Mesothelial cell of epicardium (in vitro differentiated cells): ENCODE measurements around the gene RBMS3. TPM values are rescaled to one million over a fixed set of nuclear protein-coding genes. Genes with fewer than 3 reads are reported as not detected.

ENCODE experiments used
- DNase-seq, 2 experiments: peaks; one replicate each; pipeline ENCODE4 v3.0.0; 2021; ENCODE audit warnings: low spot score in 2 of 2; ENCODE audit not compliant: unreplicated experiment in 2 of 2
- H3K27ac Mint-ChIP-seq: 2 replicates; pipeline ENCODE4 v1.8.0; 2021; ENCODE audit warnings: mixed read lengths
- H3K27me3 Mint-ChIP-seq: 2 replicates; pipeline ENCODE4 v1.8.0; 2021; ENCODE audit warnings: low read depth, mixed read lengths
- H3K36me3 Mint-ChIP-seq: 2 replicates; pipeline ENCODE4 v1.8.0; 2021; ENCODE audit warnings: mixed read lengths
- H3K4me1 Mint-ChIP-seq: 2 replicates; pipeline ENCODE4 v1.8.0; 2021; ENCODE audit warnings: mixed read lengths
- H3K4me3 Mint-ChIP-seq: 2 replicates; pipeline ENCODE4 v1.8.0; 2021; ENCODE audit warnings: mild to moderate bottlenecking, moderate library complexity, mixed read lengths
- H3K9me3 Mint-ChIP-seq: 2 replicates; pipeline ENCODE4 v1.8.0; 2021; ENCODE audit warnings: mixed read lengths
- total RNA-seq: library from RNA; stranded (reverse); gene quantifications from 3 replicates; pipeline ENCODE4 v1.2.1, GENCODE V29; 2021
- TF ChIP-seq, protein P1 (sequence below): fragments of 200-600 bp; sonication (generic); IDR thresholded peaks from one replicate; pipeline ENCODE4 v1.5.0; 2021; ENCODE audit warnings: antibody characterized with exemption; ENCODE audit not compliant: unreplicated experiment

Gene RBMS3
- total RNA-seq, 1 donor from 2014 or later, result 42.5 TPM

DNA sequence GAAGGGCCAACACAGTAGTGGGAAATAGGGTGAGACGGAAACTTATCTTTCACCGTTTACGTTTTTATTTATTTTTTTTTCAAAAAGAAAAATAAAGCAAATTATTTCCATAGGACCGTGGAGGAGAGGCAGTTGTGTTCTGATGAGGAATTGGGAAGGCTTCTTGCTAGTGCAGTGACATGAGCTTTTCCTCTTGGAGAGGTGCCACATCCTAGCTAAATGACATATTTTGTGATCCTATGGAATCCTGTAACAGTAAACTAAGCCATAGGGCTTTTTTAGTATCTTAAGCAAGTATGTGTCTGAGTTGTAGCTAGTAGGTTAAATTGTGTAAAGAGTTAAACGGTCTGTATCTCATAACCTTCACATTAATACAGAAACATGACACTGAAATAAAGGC, 609.9 kb downstream of the RBMS3 start:
- peaks cover 7% of the 10 kb centered on the region for H3K4me1 Mint-ChIP-seq

DNA sequence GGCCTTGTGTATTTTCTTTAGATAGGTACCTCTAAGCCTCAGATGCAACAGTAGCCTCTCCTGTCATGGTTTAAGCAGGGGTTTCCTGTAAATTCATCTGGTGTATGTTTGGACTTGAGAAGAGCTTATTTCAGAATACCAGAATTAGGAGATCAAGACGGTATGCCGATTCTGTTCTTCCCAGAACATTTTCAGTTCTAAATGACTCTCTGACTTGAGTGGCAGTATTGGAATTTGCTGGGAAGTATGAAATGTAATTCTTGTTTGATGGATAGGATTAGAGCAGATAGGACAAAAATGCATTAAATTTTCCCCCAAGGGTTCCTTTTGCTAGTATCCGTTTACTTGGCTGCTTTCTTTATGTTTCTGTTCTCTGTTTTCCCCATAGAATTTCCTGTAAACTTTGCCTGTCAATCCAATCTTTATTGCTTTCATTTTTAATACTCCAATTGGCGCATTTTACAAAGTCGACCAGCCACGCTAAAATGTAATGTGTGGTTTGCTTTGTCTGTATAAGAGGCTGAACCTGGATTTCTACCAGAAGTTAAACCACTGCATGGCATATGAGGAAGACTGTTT, 612.2 kb downstream of the RBMS3 start:
- no peak overlapping the region for H3K4me3 Mint-ChIP-seq
- H3K27ac Mint-ChIP-seq, result no peak overlapping the region
- no peak for DNase-seq
- peaks cover 7% of the 10 kb centered on the region for H3K4me1 Mint-ChIP-seq
- no peaks in the 10 kb centered on the region for H3K36me3 Mint-ChIP-seq
- H3K27me3 Mint-ChIP-seq, result no peaks in the 10 kb centered on the region
- TF ChIP-seq, protein P1, sequence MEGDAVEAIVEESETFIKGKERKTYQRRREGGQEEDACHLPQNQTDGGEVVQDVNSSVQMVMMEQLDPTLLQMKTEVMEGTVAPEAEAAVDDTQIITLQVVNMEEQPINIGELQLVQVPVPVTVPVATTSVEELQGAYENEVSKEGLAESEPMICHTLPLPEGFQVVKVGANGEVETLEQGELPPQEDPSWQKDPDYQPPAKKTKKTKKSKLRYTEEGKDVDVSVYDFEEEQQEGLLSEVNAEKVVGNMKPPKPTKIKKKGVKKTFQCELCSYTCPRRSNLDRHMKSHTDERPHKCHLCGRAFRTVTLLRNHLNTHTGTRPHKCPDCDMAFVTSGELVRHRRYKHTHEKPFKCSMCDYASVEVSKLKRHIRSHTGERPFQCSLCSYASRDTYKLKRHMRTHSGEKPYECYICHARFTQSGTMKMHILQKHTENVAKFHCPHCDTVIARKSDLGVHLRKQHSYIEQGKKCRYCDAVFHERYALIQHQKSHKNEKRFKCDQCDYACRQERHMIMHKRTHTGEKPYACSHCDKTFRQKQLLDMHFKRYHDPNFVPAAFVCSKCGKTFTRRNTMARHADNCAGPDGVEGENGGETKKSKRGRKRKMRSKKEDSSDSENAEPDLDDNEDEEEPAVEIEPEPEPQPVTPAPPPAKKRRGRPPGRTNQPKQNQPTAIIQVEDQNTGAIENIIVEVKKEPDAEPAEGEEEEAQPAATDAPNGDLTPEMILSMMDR, result no peak
- no peaks in the 10 kb centered on the region for H3K9me3 Mint-ChIP-seq

More for the DNA sequence above, 609.9 kb downstream of the RBMS3 start:
- Mint-ChIP-seq H3K9me3 (peaks cover 6% of the 10 kb centered on the region), H3K27me3 (no peaks in the 10 kb centered on the region), H3K4me3 (no peak overlapping the region), H3K27ac (no peak overlapping the region), H3K36me3 (peaks cover 3% of the 10 kb centered on the region)
- TF ChIP-seq, protein P1, result no peak
- no peak for DNase-seq

DNA sequence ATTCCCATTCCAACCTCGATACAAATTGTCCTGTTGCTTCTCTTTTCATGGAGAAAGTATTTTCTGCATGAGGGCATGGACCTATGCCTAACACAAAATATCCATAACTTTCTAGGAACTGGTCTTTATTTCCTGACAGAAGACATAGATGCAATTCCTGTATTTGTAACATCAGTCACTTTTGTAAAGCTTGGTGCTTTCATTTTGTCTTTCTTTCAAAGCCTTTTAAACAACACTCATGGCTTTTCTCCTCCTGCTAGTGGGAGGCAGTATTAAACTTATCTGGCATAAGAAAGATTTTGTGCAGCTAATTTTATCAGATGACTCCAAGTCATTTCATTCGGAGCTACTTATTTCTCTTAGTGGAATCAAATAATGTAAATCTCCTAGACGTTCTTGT, 616.0 kb downstream of the RBMS3 start:
- H3K36me3 Mint-ChIP-seq, result no peaks in the 10 kb centered on the region
- no peak for DNase-seq
- H3K27ac Mint-ChIP-seq, result no peak overlapping the region
- H3K9me3 Mint-ChIP-seq, result no peaks in the 10 kb centered on the region
- TF ChIP-seq, protein P1, result no peak
- H3K4me3 Mint-ChIP-seq, result no peak overlapping the region
- H3K27me3 Mint-ChIP-seq, result no peaks in the 10 kb centered on the region
- peaks cover 16% of the 10 kb centered on the region for H3K4me1 Mint-ChIP-seq

DNA sequence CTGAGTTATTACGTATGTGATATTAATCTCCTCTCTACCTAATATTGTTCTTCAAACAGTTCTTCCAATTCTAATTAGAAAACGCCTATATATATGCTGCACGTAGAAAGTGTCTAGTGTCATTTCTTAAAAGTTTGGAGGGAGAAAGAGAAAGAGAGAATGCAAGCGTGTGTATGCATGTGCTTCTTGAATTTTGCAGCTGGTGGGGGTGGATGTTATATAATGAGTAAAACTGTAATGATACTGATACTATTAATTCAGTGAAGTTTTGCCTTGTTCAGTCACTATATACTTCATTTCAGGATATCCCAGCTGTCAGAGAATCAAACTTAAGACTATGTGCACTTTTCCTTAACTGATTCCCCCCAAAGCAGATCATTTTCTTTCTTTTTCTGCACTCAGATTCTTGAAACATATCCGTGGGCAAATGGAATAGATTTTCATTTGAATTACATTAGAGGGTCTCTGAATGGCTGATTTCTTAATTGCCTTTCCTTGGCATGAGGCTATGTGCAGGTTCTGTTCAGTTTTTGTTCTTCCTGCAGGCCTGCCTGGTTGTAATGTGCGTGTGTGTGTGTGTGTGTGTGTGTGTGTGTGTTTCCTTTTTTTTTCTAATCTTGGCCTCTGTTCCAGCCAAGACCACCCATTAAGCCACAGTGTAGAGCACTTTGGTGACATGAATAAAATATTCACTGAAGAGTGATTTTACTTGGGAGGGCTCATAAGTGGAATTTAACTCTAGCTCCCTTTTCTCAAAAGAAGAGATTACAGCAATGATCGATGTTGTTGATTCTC, 617.5 kb downstream of the RBMS3 start:
- Mint-ChIP-seq H3K27me3 (no peaks in the 10 kb centered on the region), H3K36me3 (no peaks in the 10 kb centered on the region), H3K27ac (no peak overlapping the region), H3K4me3 (no peak overlapping the region), H3K9me3 (no peaks in the 10 kb centered on the region), H3K4me1 (peaks cover 9% of the 10 kb centered on the region)
- TF ChIP-seq, protein P1, result no peak
- no peak for DNase-seq

DNA sequence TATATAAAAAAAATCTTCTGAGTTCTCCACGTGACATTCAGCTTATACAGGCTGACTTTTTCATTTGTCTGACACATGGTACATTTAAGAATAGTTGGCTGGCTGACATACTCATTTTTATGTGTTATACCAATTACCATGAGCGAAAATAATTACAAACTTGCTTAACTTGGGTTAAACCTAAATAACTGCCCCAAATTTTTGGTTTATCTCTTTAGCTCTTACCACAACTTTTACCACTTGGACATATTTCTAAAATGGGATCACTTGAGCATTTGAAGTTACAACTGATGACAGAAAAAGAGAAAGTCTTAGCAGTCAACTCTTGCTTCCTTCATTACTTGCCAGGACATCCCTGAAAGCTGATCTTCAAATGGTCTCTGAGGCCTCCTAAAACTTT, 618.1 kb downstream of the RBMS3 start:
- Mint-ChIP-seq H3K4me1 (peaks cover 9% of the 10 kb centered on the region), H3K4me3 (no peak overlapping the region), H3K36me3 (no peaks in the 10 kb centered on the region), H3K9me3 (no peaks in the 10 kb centered on the region), H3K27ac (no peak overlapping the region), H3K27me3 (no peaks in the 10 kb centered on the region)
- TF ChIP-seq, protein P1, result no peak
- DNase-seq, result no peak
